ENCODE results near the gene INHBE.
A peak's percentile ranks its signal among the peaks of the same experiment; 100 is the strongest.

- TF ChIP-seq JUND (IDR thresholded peaks at IDR 0.05), result no peak
- TF ChIP-seq REST (IDR thresholded peaks at IDR 0.05), result no peak
- no peak for TF ChIP-seq CTCF (IDR thresholded peaks at IDR 0.05; ENCODE audit: low read depth, low read length, missing input control)
- TF ChIP-seq SP1 (IDR thresholded peaks at IDR 0.05), result no peak
- no peak for TF ChIP-seq RXRA (IDR thresholded peaks at IDR 0.05)
- no peak for TF ChIP-seq ATF3 (IDR thresholded peaks at IDR 0.05)
- TF ChIP-seq EGR1 (IDR thresholded peaks at IDR 0.05; ENCODE audit: low read depth in 2 of 2), result peak in 1 of 2 donors; percentile 34
- TF ChIP-seq ZBTB33 (IDR thresholded peaks at IDR 0.05), result no peak
- no peak for TF ChIP-seq TAF1 (conservative IDR thresholded peaks at IDR 0.05)
These were observed 6.8 kb downstream of the INHBE start for GRCh38 chr12:57461917-57462250.
